Trophoblast cell (in vitro differentiated cells and primary cell): ENCODE measurements around the gene PLP2.

Experiments
- DNase-seq, 2 donors: peaks; one replicate each; pipeline ENCODE4 v3.0.0-alpha.2; 2016
- H2AFZ ChIP-seq: 2 replicates; pipeline ENCODE4 v1.6.1; 2013; ENCODE audit warnings: low read length, moderate library complexity, mild to moderate bottlenecking; ENCODE audit not compliant: insufficient read depth, poor library complexity
- H2AK5ac ChIP-seq: 2 replicates; pipeline ENCODE4 v1.6.1; 2013; ENCODE audit warnings: mild to moderate bottlenecking, low read length
- H2BK120ac ChIP-seq: 2 replicates; pipeline ENCODE4 v1.6.1; 2013; ENCODE audit warnings: low read length, mild to moderate bottlenecking, moderate library complexity; ENCODE audit not compliant: insufficient read depth, poor library complexity
- H2BK12ac ChIP-seq: 2 replicates; pipeline ENCODE4 v1.6.1; 2013; ENCODE audit warnings: mild to moderate bottlenecking, low read length, moderate library complexity
- H2BK5ac ChIP-seq: 2 replicates; pipeline ENCODE4 v1.6.1; 2013; ENCODE audit warnings: low read length, low read depth, moderate library complexity, mild to moderate bottlenecking; ENCODE audit not compliant: poor library complexity
- H3K14ac ChIP-seq: 2 replicates; pipeline ENCODE4 v1.6.1; 2013; ENCODE audit warnings: mild to moderate bottlenecking, low read length
- H3K18ac ChIP-seq: 2 replicates; pipeline ENCODE4 v1.6.1; 2013; ENCODE audit warnings: mild to moderate bottlenecking, low read length
- H3K23ac ChIP-seq: 2 replicates; pipeline ENCODE4 v1.6.1; 2013; ENCODE audit warnings: low read length
- H3K27ac ChIP-seq: 2 replicates; pipeline ENCODE4 v1.5.1; 2013; ENCODE audit warnings: low read depth, mild to moderate bottlenecking, inconsistent platforms, low read length, moderate library complexity
- H3K27me3 ChIP-seq: 2 replicates; pipeline ENCODE4 v1.6.1; 2013; ENCODE audit warnings: inconsistent platforms, mild to moderate bottlenecking, low read length, moderate library complexity; ENCODE audit not compliant: insufficient read depth
- H3K36me3 ChIP-seq, 2 experiments: 1 replicate in 1 of 2; 2 replicates in 1 of 2; pipeline ENCODE4 v1.6.1; 2013; ENCODE audit warnings: low read length in 2 of 2, mild to moderate bottlenecking in 2 of 2, moderate library complexity in 1 of 2; ENCODE audit not compliant: insufficient read depth in 2 of 2, control insufficient read depth in 1 of 2
- H3K4ac ChIP-seq: 2 replicates; pipeline ENCODE4 v1.6.1; 2013; ENCODE audit warnings: low read depth, mild to moderate bottlenecking, low read length, moderate library complexity
- H3K4me1 ChIP-seq, 2 experiments: 1 replicate in 1 of 2; 2 replicates in 1 of 2; pipeline ENCODE4 v1.6.1; 2013; ENCODE audit warnings: low read length in 2 of 2, mild to moderate bottlenecking in 2 of 2, moderate library complexity in 1 of 2; ENCODE audit not compliant: insufficient read depth in 2 of 2, control insufficient read depth in 1 of 2
- H3K4me2 ChIP-seq: 2 replicates; pipeline ENCODE4 v1.6.1; 2013; ENCODE audit warnings: inconsistent platforms, mild to moderate bottlenecking, low read length, moderate library complexity
- H3K4me3 ChIP-seq: 2 replicates; pipeline ENCODE4 v1.5.1; 2013; ENCODE audit warnings: mild to moderate bottlenecking, low read depth, low read length, inconsistent platforms
- H3K79me1 ChIP-seq: one replicate; pipeline ENCODE4 v1.6.1; 2013; ENCODE audit warnings: low read length
- H3K79me2 ChIP-seq: 2 replicates; pipeline ENCODE4 v1.6.1; 2013; ENCODE audit warnings: low read length, mild to moderate bottlenecking; ENCODE audit not compliant: control insufficient read depth, insufficient read depth, poor library complexity
- H3K9ac ChIP-seq: 2 replicates; pipeline ENCODE4 v1.6.1; 2013; ENCODE audit warnings: mild to moderate bottlenecking, low read length
- H3K9me3 ChIP-seq: 2 replicates; pipeline ENCODE4 v1.6.1; 2013; ENCODE audit warnings: low read depth, mild to moderate bottlenecking, control low read depth, inconsistent platforms, low read length; ENCODE audit not compliant: insufficient read depth
- H4K12ac ChIP-seq: 2 replicates; pipeline ENCODE4 v1.6.1; 2013; ENCODE audit warnings: low read depth, mild to moderate bottlenecking, low read length, moderate library complexity
- H4K8ac ChIP-seq: 2 replicates; pipeline ENCODE4 v1.6.1; 2013; ENCODE audit warnings: low read depth, mild to moderate bottlenecking, low read length, moderate library complexity
- H4K91ac ChIP-seq: one replicate; pipeline ENCODE4 v1.6.1; 2013; ENCODE audit warnings: low read depth, mild to moderate bottlenecking, low read length, moderate library complexity
- WGBS: extraction: QIAGEN DNeasy Blood & Tissue Kit; methylation state at CpG from one replicate; pipeline ENCODE4 v1.1.7; 2013; ENCODE audit warnings: missing lambda C conversion rate; ENCODE audit not compliant: insufficient read length, insufficient coverage; ENCODE audit errors: extremely low coverage; 5-methylcytosine and 5-hydroxymethylcytosine counted together

Gene PLP2

GRCh38 chrX:49211074-49211473, 39.4 kb downstream of the PLP2 start:
- Histone ChIP-seq H3K14ac (no peak overlapping the region), H2BK12ac (no peak overlapping the region), H2BK5ac (no peak overlapping the region), H4K12ac (no peak overlapping the region), H2AFZ (no peak overlapping the region), H2AK5ac (no peak overlapping the region), H3K9ac (no peak overlapping the region), H2BK120ac (no peak overlapping the region), H3K27me3 (no peaks in the 10 kb centered on the region), H3K9me3 (no peaks in the 10 kb centered on the region), H3K79me2 (no peaks in the 10 kb centered on the region), H3K4ac (no peak overlapping the region), H3K4me2 (no peak overlapping the region), H4K91ac (no peak overlapping the region), H3K79me1 (no peaks in the 10 kb centered on the region), H3K4me1 (no peaks in the 10 kb centered on the region), H3K27ac (no peak overlapping the region), H3K4me3 (no peak overlapping the region), H3K36me3 (no peaks in the 10 kb centered on the region), H3K18ac (no peak overlapping the region), H4K8ac (no peak overlapping the region), H3K23ac (no peak overlapping the region)
- no CpG with 5 or more reads among the region's 9 CpGs for WGBS
- DNase-seq: no peak

GRCh38 chrX:49212209-49212608, 40.5 kb downstream of the PLP2 start:
- no peak overlapping the region for H3K9ac ChIP-seq
- no peak overlapping the region for H2BK5ac ChIP-seq
- H3K9me3 ChIP-seq: no peaks in the 10 kb centered on the region
- no peak for DNase-seq
- H3K14ac ChIP-seq: no peak overlapping the region
- H4K12ac ChIP-seq: no peak overlapping the region
- no peaks in the 10 kb centered on the region for H3K36me3 ChIP-seq
- H2BK120ac ChIP-seq: no peak overlapping the region
- no peak overlapping the region for H4K8ac ChIP-seq
- no peak overlapping the region for H3K4me3 ChIP-seq
- no peak overlapping the region for H3K4me2 ChIP-seq
- H3K27me3 ChIP-seq: no peaks in the 10 kb centered on the region
- H3K18ac ChIP-seq: no peak overlapping the region
- H3K27ac ChIP-seq: no peak overlapping the region
- no peak overlapping the region for H3K23ac ChIP-seq
- H2BK12ac ChIP-seq: no peak overlapping the region
- H3K79me2 ChIP-seq: no peaks in the 10 kb centered on the region
- no peak overlapping the region for H2AFZ ChIP-seq
- H3K4ac ChIP-seq: no peak overlapping the region
- WGBS: no CpG with 5 or more reads among the region's 2 CpGs
- H4K91ac ChIP-seq: no peak overlapping the region
- H3K4me1 ChIP-seq: no peaks in the 10 kb centered on the region
- H2AK5ac ChIP-seq: no peak overlapping the region
- no peaks in the 10 kb centered on the region for H3K79me1 ChIP-seq

DNA sequence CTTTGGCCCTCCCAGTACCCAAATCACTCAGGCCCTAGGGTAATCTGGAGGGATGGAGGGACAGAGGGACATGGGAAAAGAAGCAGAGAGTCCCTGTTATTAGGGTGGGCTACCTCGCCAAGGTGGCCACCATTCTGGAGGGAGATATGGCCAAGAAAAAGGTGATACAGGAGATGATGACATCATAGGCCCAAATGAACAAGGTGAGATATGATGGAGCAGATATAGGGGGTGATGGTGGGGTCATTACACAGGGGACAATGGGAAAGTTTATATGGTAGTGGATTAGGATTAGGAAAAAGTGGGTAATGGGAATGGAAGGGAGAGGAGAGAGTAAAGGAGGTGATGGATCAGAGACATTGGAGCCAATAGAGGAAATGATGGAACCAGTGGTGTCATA, 41.2 kb downstream of the PLP2 start:
- Histone ChIP-seq H3K36me3 (no peaks in the 10 kb centered on the region), H3K18ac (no peak overlapping the region), H3K79me1 (no peaks in the 10 kb centered on the region), H2BK12ac (no peak overlapping the region), H3K23ac (no peak overlapping the region), H3K9me3 (no peaks in the 10 kb centered on the region), H2AK5ac (no peak overlapping the region), H4K91ac (no peak overlapping the region), H4K8ac (no peak overlapping the region), H2BK120ac (no peak overlapping the region), H3K4me3 (no peak overlapping the region), H3K27me3 (no peaks in the 10 kb centered on the region), H3K4me1 (no peaks in the 10 kb centered on the region), H3K4me2 (no peak overlapping the region), H4K12ac (no peak overlapping the region), H3K9ac (no peak overlapping the region), H3K4ac (no peak overlapping the region), H2AFZ (no peak overlapping the region), H2BK5ac (no peak overlapping the region), H3K79me2 (no peaks in the 10 kb centered on the region), H3K27ac (no peak overlapping the region), H3K14ac (no peak overlapping the region)
- DNase-seq: no peak
- no CpG with 5 or more reads among the region's 1 CpG for WGBS

- H4K8ac ChIP-seq: no peak overlapping the region
- no peaks in the 10 kb centered on the region for H3K79me2 ChIP-seq
- no peak overlapping the region for H3K4me2 ChIP-seq
- no peak for DNase-seq
- no peak overlapping the region for H2AK5ac ChIP-seq
- no peak overlapping the region for H2BK12ac ChIP-seq
- no CpG with 5 or more reads among the region's 2 CpGs for WGBS
- H3K36me3 ChIP-seq: no peaks in the 10 kb centered on the region
- H3K4me3 ChIP-seq: no peak overlapping the region
- no peak overlapping the region for H2AFZ ChIP-seq
- no peaks in the 10 kb centered on the region for H3K9me3 ChIP-seq
- H3K4me1 ChIP-seq: no peaks in the 10 kb centered on the region
- no peak overlapping the region for H3K14ac ChIP-seq
- H2BK120ac ChIP-seq: no peak overlapping the region
- H3K9ac ChIP-seq: no peak overlapping the region
- no peaks in the 10 kb centered on the region for H3K27me3 ChIP-seq
- no peak overlapping the region for H3K18ac ChIP-seq
- no peak overlapping the region for H3K27ac ChIP-seq
- H4K91ac ChIP-seq: no peak overlapping the region
- no peak overlapping the region for H2BK5ac ChIP-seq
- no peak overlapping the region for H4K12ac ChIP-seq
- H3K4ac ChIP-seq: no peak overlapping the region
- H3K79me1 ChIP-seq: no peaks in the 10 kb centered on the region
- H3K23ac ChIP-seq: no peak overlapping the region
These were observed 42.7 kb downstream of the PLP2 start for GRCh38 chrX:49214416-49214815.
